ENCODE measurements around the gene PCDHAC1.

The PCDHAC1 gene

GRCh38 chr5:140882591-140882899, 43.6 kb upstream of the PCDHAC1 start:
- no peak for TF ChIP-seq EZH2phosphoT487 (IDR thresholded peaks at IDR 0.05; ENCODE audit: low read depth)
- no peak for TF ChIP-seq CTCF (IDR thresholded peaks at IDR 0.05; ENCODE audit: low read depth, low read length)
- Histone ChIP-seq H2AFZ (ENCODE audit: low read depth, low read length) (no peak overlapping the region), H3K27ac (ENCODE audit: low read length) (no peak overlapping the region), H3K9ac (ENCODE audit: low read length) (no peak overlapping the region), H3K4me3 (ENCODE audit: low read length) (no peak overlapping the region), H3K27me3 (ENCODE audit: low read depth, low read length) (no peaks in the 10 kb centered on the region), H3K9me3 (ENCODE audit: insufficient read depth, low read length) (no peaks in the 10 kb centered on the region), H3K4me2 (ENCODE audit: low read length) (no peak overlapping the region), H4K20me1 (ENCODE audit: insufficient read depth, low read length) (no peaks in the 10 kb centered on the region), H3K4me1 (ENCODE audit: low read length) (no peaks in the 10 kb centered on the region), H3K36me3 (replicated peaks; ENCODE audit: low read depth, low read length) (no peaks in the 10 kb centered on the region), H3K79me2 (ENCODE audit: low read length) (no peaks in the 10 kb centered on the region)

GRCh38 chr5:140883373-140883772, 42.7 kb upstream of the PCDHAC1 start:
- H3K79me2 ChIP-seq (ENCODE audit: low read length), result no peaks in the 10 kb centered on the region
- H3K4me3 ChIP-seq (ENCODE audit: low read length), result no peak overlapping the region
- no peak overlapping the region for H3K27ac ChIP-seq (ENCODE audit: low read length)
- no peak overlapping the region for H3K4me2 ChIP-seq (ENCODE audit: low read length)
- no peak for TF ChIP-seq CTCF (IDR thresholded peaks at IDR 0.05; ENCODE audit: low read depth, low read length)
- TF ChIP-seq EZH2phosphoT487 (IDR thresholded peaks at IDR 0.05; ENCODE audit: low read depth), result no peak
- no peaks in the 10 kb centered on the region for H3K4me1 ChIP-seq (ENCODE audit: low read length)
- H3K27me3 ChIP-seq (ENCODE audit: low read depth, low read length), result no peaks in the 10 kb centered on the region
- H4K20me1 ChIP-seq (ENCODE audit: insufficient read depth, low read length), result no peaks in the 10 kb centered on the region
- no peak overlapping the region for H3K9ac ChIP-seq (ENCODE audit: low read length)
- H3K9me3 ChIP-seq (ENCODE audit: insufficient read depth, low read length), result no peaks in the 10 kb centered on the region
- no peak overlapping the region for H2AFZ ChIP-seq (ENCODE audit: low read depth, low read length)
- no peaks in the 10 kb centered on the region for H3K36me3 ChIP-seq (replicated peaks; ENCODE audit: low read depth, low read length)

- no peaks in the 10 kb centered on the region for H3K27me3 ChIP-seq (ENCODE audit: low read depth, low read length)
- H3K36me3 ChIP-seq (replicated peaks; ENCODE audit: low read depth, low read length), result no peaks in the 10 kb centered on the region
- H3K4me1 ChIP-seq (ENCODE audit: low read length), result no peaks in the 10 kb centered on the region
- no peak overlapping the region for H2AFZ ChIP-seq (ENCODE audit: low read depth, low read length)
- H4K20me1 ChIP-seq (ENCODE audit: insufficient read depth, low read length), result no peaks in the 10 kb centered on the region
- H3K79me2 ChIP-seq (ENCODE audit: low read length), result no peaks in the 10 kb centered on the region
- no peaks in the 10 kb centered on the region for H3K9me3 ChIP-seq (ENCODE audit: insufficient read depth, low read length)
- no peak overlapping the region for H3K4me2 ChIP-seq (ENCODE audit: low read length)
- no peak overlapping the region for H3K9ac ChIP-seq (ENCODE audit: low read length)
- H3K4me3 ChIP-seq (ENCODE audit: low read length), result no peak overlapping the region
- TF ChIP-seq EZH2phosphoT487 (IDR thresholded peaks at IDR 0.05; ENCODE audit: low read depth) (no peak), CTCF (IDR thresholded peaks at IDR 0.05; ENCODE audit: low read depth, low read length) (no peak)
- no peak overlapping the region for H3K27ac ChIP-seq (ENCODE audit: low read length)
Observed at GRCh38 chr5:140883927-140884697, 42.0 kb upstream of the PCDHAC1 start.

- Histone ChIP-seq H3K79me2 (ENCODE audit: low read length) (no peaks in the 10 kb centered on the region), H3K27ac (ENCODE audit: low read length) (no peak overlapping the region), H3K27me3 (ENCODE audit: low read depth, low read length) (no peaks in the 10 kb centered on the region), H3K36me3 (replicated peaks; ENCODE audit: low read depth, low read length) (no peaks in the 10 kb centered on the region), H3K9me3 (ENCODE audit: insufficient read depth, low read length) (no peaks in the 10 kb centered on the region), H3K4me1 (ENCODE audit: low read length) (no peaks in the 10 kb centered on the region), H3K4me3 (ENCODE audit: low read length) (no peak overlapping the region), H4K20me1 (ENCODE audit: insufficient read depth, low read length) (no peaks in the 10 kb centered on the region), H3K4me2 (ENCODE audit: low read length) (no peak overlapping the region), H2AFZ (ENCODE audit: low read depth, low read length) (no peak overlapping the region), H3K9ac (ENCODE audit: low read length) (no peak overlapping the region)
- TF ChIP-seq EZH2phosphoT487 (IDR thresholded peaks at IDR 0.05; ENCODE audit: low read depth) (no peak), CTCF (IDR thresholded peaks at IDR 0.05; ENCODE audit: low read depth, low read length) (no peak)
Observed at GRCh38 chr5:140916325-140916724, 9.8 kb upstream of the PCDHAC1 start.
